ENCODE measurements around the gene SLFN14. TPM values are rescaled to one million over a fixed set of nuclear protein-coding genes. Genes with fewer than 3 reads are reported as not detected.
"Not testable (repeated sequence)": the region's sequence is repeated elsewhere in the genome, so short reads cannot be mapped to it uniquely, and the experiment has no call there.

The SLFN14 gene
- polyA plus RNA-seq, 4 donors, result 0.07 TPM; not detected in 3

DNA sequence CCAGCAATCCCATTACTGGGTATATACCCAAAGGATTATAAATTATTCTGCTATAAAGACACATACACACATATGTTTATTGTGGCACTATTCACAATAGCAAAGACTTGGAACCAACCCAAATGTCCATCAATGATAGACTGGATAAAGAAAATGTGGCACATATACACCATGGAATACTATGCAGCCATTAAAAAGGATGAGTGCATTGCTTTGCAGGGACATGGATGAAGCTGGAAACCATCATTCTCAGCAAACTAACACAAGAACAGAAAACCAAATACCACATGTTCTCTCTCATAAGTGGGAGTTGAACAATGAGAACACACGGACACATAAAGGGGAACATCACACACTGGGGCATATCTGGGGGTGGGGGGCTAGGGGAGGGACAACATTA lies 31.3 kb downstream of the SLFN14 start:
- FAIRE-seq, result not testable (repeated sequence)

GRCh38 chr17:35523296-35523695 lies 37.3 kb downstream of the SLFN14 start:
- Histone ChIP-seq H3K36me3 (ENCODE audit: control insufficient read depth in 3 of 3, insufficient read depth in 2 of 3, low read depth in 1 of 3, low read length in 3 of 3) (no peaks in the 10 kb centered on the region), H3K4me3 (ENCODE audit: low read depth in 1 of 3, low read length in 3 of 3) (no peak overlapping the region), H3K27ac (ENCODE audit: low read depth in 1 of 3, low read length in 2 of 3) (no peak overlapping the region), H3K27me3 (ENCODE audit: control insufficient read depth in 3 of 3, insufficient read depth in 3 of 3, low read length in 3 of 3) (peaks cover 0 to 10% (median 0%) of the 10 kb centered on the region in 3 donors), H3K4me1 (ENCODE audit: control insufficient read depth in 3 of 3, insufficient read depth in 2 of 3, low read depth in 1 of 3, low read length in 2 of 3) (no peaks in the 10 kb centered on the region), H3K9me3 (ENCODE audit: control insufficient read depth in 2 of 2, insufficient read depth in 1 of 2, low read depth in 1 of 2, low read length in 1 of 2) (no peaks in the 10 kb centered on the region)
- DNase-seq, result no peak
- FAIRE-seq, result no peak
- 75 to 81% (median 77%) methylated on average over 4 of the region's 4 CpGs for WGBS, 3 donors

More for the DNA sequence above, 31.3 kb downstream of the SLFN14 start:
- DNase-seq; H3K36me3 ChIP-seq (ENCODE audit: control insufficient read depth in 3 of 3, insufficient read depth in 2 of 3, low read depth in 1 of 3, low read length in 3 of 3); H3K4me1 ChIP-seq (ENCODE audit: control insufficient read depth in 3 of 3, insufficient read depth in 2 of 3, low read depth in 1 of 3, low read length in 2 of 3); H3K27ac ChIP-seq (ENCODE audit: low read depth in 1 of 3, low read length in 2 of 3); H3K27me3 ChIP-seq (ENCODE audit: control insufficient read depth in 3 of 3, insufficient read depth in 3 of 3, low read length in 3 of 3); H3K9me3 ChIP-seq (ENCODE audit: control insufficient read depth in 2 of 2, insufficient read depth in 1 of 2, low read depth in 1 of 2, low read length in 1 of 2); H3K4me3 ChIP-seq (ENCODE audit: low read depth in 1 of 3, low read length in 3 of 3): not testable (repeated sequence)
- 88 to 100% (median 98%) methylated on average over 1 of the region's 1 CpG for WGBS, 3 donors

GRCh38 chr17:35521654-35522256 lies 38.9 kb downstream of the SLFN14 start:
- H3K27ac ChIP-seq (ENCODE audit: low read depth in 1 of 3, low read length in 2 of 3), result peak overlapping the region in 1 of 3 donors; percentile 45
- not testable (repeated sequence) for FAIRE-seq

DNA sequence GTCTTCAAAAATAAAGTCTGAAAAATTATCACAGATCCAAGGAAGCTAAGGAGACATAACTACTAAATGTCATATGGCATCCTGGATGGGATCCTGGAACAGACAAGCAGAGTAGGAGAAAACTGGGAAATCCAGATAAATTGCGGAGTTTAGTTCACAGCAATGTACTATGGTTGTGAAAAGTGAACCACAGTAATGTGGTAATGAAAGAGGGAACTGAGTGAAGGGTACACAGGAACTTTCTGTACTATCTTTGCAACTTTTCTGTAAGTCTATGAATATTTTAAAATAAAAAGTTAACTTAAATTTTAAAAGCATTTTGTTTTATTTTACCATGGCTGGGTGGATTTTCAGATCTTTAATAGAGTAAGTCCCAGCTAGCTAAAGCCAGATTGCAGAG lies 39.5 kb downstream of the SLFN14 start:
- FAIRE-seq (no peak), DNase-seq (no peak)
- Histone ChIP-seq H3K9me3 (ENCODE audit: control insufficient read depth in 2 of 2, insufficient read depth in 1 of 2, low read depth in 1 of 2, low read length in 1 of 2) (no peaks in the 10 kb centered on the region), H3K27ac (ENCODE audit: low read depth in 1 of 3, low read length in 2 of 3) (peak overlapping the region in 1 of 3 donors; percentile 45), H3K4me3 (ENCODE audit: low read depth in 1 of 3, low read length in 3 of 3) (no peak overlapping the region), H3K27me3 (ENCODE audit: control insufficient read depth in 3 of 3, insufficient read depth in 3 of 3, low read length in 3 of 3) (peaks cover 0 to 14% (median 0%) of the 10 kb centered on the region in 3 donors), H3K4me1 (ENCODE audit: control insufficient read depth in 3 of 3, insufficient read depth in 2 of 3, low read depth in 1 of 3, low read length in 2 of 3) (no peaks in the 10 kb centered on the region), H3K36me3 (ENCODE audit: control insufficient read depth in 3 of 3, insufficient read depth in 2 of 3, low read depth in 1 of 3, low read length in 3 of 3) (no peaks in the 10 kb centered on the region)
- 77 to 89% (median 83%) methylated on average over 1 of the region's 1 CpG for WGBS, 3 donors

More at GRCh38 chr17:35521654-35522256, 38.9 kb downstream of the SLFN14 start:
- H3K36me3 ChIP-seq (ENCODE audit: control insufficient read depth in 3 of 3, insufficient read depth in 2 of 3, low read depth in 1 of 3, low read length in 3 of 3); H3K4me1 ChIP-seq (ENCODE audit: control insufficient read depth in 3 of 3, insufficient read depth in 2 of 3, low read depth in 1 of 3, low read length in 2 of 3); H3K4me3 ChIP-seq (ENCODE audit: low read depth in 1 of 3, low read length in 3 of 3); H3K9me3 ChIP-seq (ENCODE audit: control insufficient read depth in 2 of 2, insufficient read depth in 1 of 2, low read depth in 1 of 2, low read length in 1 of 2): not testable (repeated sequence)
- peaks cover 0 to 12% (median 0%) of the 10 kb centered on the region in 3 donors for H3K27me3 ChIP-seq (ENCODE audit: control insufficient read depth in 3 of 3, insufficient read depth in 3 of 3, low read length in 3 of 3)
- peak in 1 of 2 donors; percentile 31 for DNase-seq
- 55 to 71% (median 65%) methylated on average over 5 of the region's 5 CpGs for WGBS, 3 donors

DNA sequence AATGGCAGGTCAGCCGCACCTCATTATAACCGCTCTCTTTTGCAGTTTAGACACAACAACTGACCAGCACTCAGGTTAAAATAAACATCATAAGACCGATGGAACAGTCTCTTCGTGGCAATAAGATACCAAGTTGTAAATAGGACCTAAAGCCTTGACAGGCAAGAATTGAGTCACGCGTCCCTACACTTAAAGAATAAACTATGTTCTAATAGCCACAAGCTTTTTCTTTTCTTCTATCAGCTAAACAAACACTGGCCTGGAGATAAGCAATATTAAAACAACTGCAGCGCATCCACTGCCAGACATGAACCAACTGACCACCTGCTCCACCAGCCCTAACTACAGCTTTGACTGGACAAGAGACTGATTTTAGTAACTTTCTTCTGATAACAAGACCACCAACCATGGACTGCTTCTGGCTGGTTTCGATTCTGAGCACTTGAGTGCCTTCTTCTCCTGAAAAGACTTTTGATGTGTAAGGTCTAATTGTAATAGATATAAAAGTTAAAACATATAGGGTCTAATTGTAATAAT lies 40.6 kb downstream of the SLFN14 start:
- Histone ChIP-seq H3K4me3 (ENCODE audit: low read depth in 1 of 3, low read length in 3 of 3) (no peak overlapping the region), H3K27me3 (ENCODE audit: control insufficient read depth in 3 of 3, insufficient read depth in 3 of 3, low read length in 3 of 3) (peaks cover 0 to 18% (median 0%) of the 10 kb centered on the region in 3 donors), H3K4me1 (ENCODE audit: control insufficient read depth in 3 of 3, insufficient read depth in 2 of 3, low read depth in 1 of 3, low read length in 2 of 3) (no peaks in the 10 kb centered on the region), H3K27ac (ENCODE audit: low read depth in 1 of 3, low read length in 2 of 3) (no peak overlapping the region), H3K9me3 (ENCODE audit: control insufficient read depth in 2 of 2, insufficient read depth in 1 of 2, low read depth in 1 of 2, low read length in 1 of 2) (no peaks in the 10 kb centered on the region), H3K36me3 (ENCODE audit: control insufficient read depth in 3 of 3, insufficient read depth in 2 of 3, low read depth in 1 of 3, low read length in 3 of 3) (no peaks in the 10 kb centered on the region)
- DNase-seq (no peak), FAIRE-seq (no peak)
- WGBS, 3 donors, result 20 to 55% (median 31%) methylated on average over 8 of the region's 8 CpGs

- no peak overlapping the region for H3K27ac ChIP-seq (ENCODE audit: low read depth in 1 of 3, low read length in 2 of 3)
- DNase-seq, result peak in 1 of 2 donors; percentile 80
- H3K4me1 ChIP-seq (ENCODE audit: control insufficient read depth in 3 of 3, insufficient read depth in 2 of 3, low read depth in 1 of 3, low read length in 2 of 3), result no peaks in the 10 kb centered on the region
- H3K36me3 ChIP-seq (ENCODE audit: control insufficient read depth in 3 of 3, insufficient read depth in 2 of 3, low read depth in 1 of 3, low read length in 3 of 3), result no peaks in the 10 kb centered on the region
- 3 to 58% (median 22%) methylated on average over 3 of the region's 3 CpGs for WGBS, 3 donors
- no peaks in the 10 kb centered on the region for H3K9me3 ChIP-seq (ENCODE audit: control insufficient read depth in 2 of 2, insufficient read depth in 1 of 2, low read depth in 1 of 2, low read length in 1 of 2)
- H3K27me3 ChIP-seq (ENCODE audit: control insufficient read depth in 3 of 3, insufficient read depth in 3 of 3, low read length in 3 of 3), result peaks cover 0 to 22% (median 0%) of the 10 kb centered on the region in 3 donors
- FAIRE-seq, result no peak
- H3K4me3 ChIP-seq (ENCODE audit: low read depth in 1 of 3, low read length in 3 of 3), result no peak overlapping the region
Observed at GRCh38 chr17:35519439-35519838, 41.2 kb downstream of the SLFN14 start.

GRCh38 chr17:35518431-35518830 lies 42.2 kb downstream of the SLFN14 start:
- not testable (repeated sequence) for H3K27ac ChIP-seq (ENCODE audit: low read depth in 1 of 3, low read length in 2 of 3); FAIRE-seq; H3K4me3 ChIP-seq (ENCODE audit: low read depth in 1 of 3, low read length in 3 of 3); H3K9me3 ChIP-seq (ENCODE audit: control insufficient read depth in 2 of 2, insufficient read depth in 1 of 2, low read depth in 1 of 2, low read length in 1 of 2); DNase-seq; H3K36me3 ChIP-seq (ENCODE audit: control insufficient read depth in 3 of 3, insufficient read depth in 2 of 3, low read depth in 1 of 3, low read length in 3 of 3); H3K4me1 ChIP-seq (ENCODE audit: control insufficient read depth in 3 of 3, insufficient read depth in 2 of 3, low read depth in 1 of 3, low read length in 2 of 3)
- 84 to 89% (median 85%) methylated on average over 5 of the region's 5 CpGs for WGBS, 3 donors
- H3K27me3 ChIP-seq (ENCODE audit: control insufficient read depth in 3 of 3, insufficient read depth in 3 of 3, low read length in 3 of 3), result peaks cover 0 to 22% (median 0%) of the 10 kb centered on the region in 3 donors

DNA sequence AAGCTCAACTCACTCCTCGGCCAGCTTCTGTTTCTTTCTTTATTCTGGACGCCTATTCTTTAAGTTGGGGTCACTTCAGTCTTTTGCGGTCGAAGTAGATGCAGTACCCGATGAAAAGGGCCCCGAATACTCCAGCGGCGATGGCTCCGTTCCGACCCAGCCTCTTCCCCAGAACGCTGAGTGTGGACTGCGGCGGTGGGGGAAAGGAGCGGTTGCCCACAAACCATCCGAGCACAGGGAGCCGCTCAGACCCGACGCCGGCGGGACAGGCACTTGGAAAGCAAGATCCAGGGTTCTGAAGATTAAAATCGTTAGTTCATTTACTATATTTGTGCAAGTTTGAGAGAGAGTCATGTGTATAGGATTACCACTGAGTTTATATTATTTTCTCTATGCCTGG lies 45.6 kb downstream of the SLFN14 start:
- Histone ChIP-seq H3K36me3 (ENCODE audit: control insufficient read depth in 3 of 3, insufficient read depth in 2 of 3, low read depth in 1 of 3, low read length in 3 of 3) (no peaks in the 10 kb centered on the region), H3K27ac (ENCODE audit: low read depth in 1 of 3, low read length in 2 of 3) (no peak overlapping the region), H3K9me3 (ENCODE audit: control insufficient read depth in 2 of 2, insufficient read depth in 1 of 2, low read depth in 1 of 2, low read length in 1 of 2) (no peaks in the 10 kb centered on the region), H3K4me1 (ENCODE audit: control insufficient read depth in 3 of 3, insufficient read depth in 2 of 3, low read depth in 1 of 3, low read length in 2 of 3) (no peaks in the 10 kb centered on the region), H3K4me3 (ENCODE audit: low read depth in 1 of 3, low read length in 3 of 3) (no peak overlapping the region), H3K27me3 (ENCODE audit: control insufficient read depth in 3 of 3, insufficient read depth in 3 of 3, low read length in 3 of 3) (peaks cover 0 to 21% (median 0%) of the 10 kb centered on the region in 3 donors)
- WGBS, 3 donors, result 60 to 62% (median 61%) methylated on average over 21 of the region's 21 CpGs
- FAIRE-seq (no peak), DNase-seq (no peak)
